Mesothelial cell of epicardium (in vitro differentiated cells): ENCODE measurements around the gene TSHZ1. TPM values are rescaled to one million over a fixed set of nuclear protein-coding genes. Genes with fewer than 3 reads are reported as not detected.

Experiments
- DNase-seq, 2 experiments: peaks; one replicate each; pipeline ENCODE4 v3.0.0; 2021; ENCODE audit warnings: low spot score in 2 of 2; ENCODE audit not compliant: unreplicated experiment in 2 of 2
- H3K27ac Mint-ChIP-seq: 2 replicates; pipeline ENCODE4 v1.8.0; 2021; ENCODE audit warnings: mixed read lengths
- H3K27me3 Mint-ChIP-seq: 2 replicates; pipeline ENCODE4 v1.8.0; 2021; ENCODE audit warnings: low read depth, mixed read lengths
- H3K36me3 Mint-ChIP-seq: 2 replicates; pipeline ENCODE4 v1.8.0; 2021; ENCODE audit warnings: mixed read lengths
- H3K4me1 Mint-ChIP-seq: 2 replicates; pipeline ENCODE4 v1.8.0; 2021; ENCODE audit warnings: mixed read lengths
- H3K4me3 Mint-ChIP-seq: 2 replicates; pipeline ENCODE4 v1.8.0; 2021; ENCODE audit warnings: mild to moderate bottlenecking, moderate library complexity, mixed read lengths
- H3K9me3 Mint-ChIP-seq: 2 replicates; pipeline ENCODE4 v1.8.0; 2021; ENCODE audit warnings: mixed read lengths
- CTCF ChIP-seq: fragments of 200-600 bp; sonication (generic); IDR thresholded peaks from one replicate; pipeline ENCODE4 v1.5.0; 2021; ENCODE audit warnings: antibody characterized with exemption; ENCODE audit not compliant: unreplicated experiment
- total RNA-seq: library from RNA; stranded (reverse); gene quantifications from 3 replicates; pipeline ENCODE4 v1.2.1, GENCODE V29; 2021

TSHZ1 gene
- total RNA-seq, 1 donor from 2014 or later: 48.6 TPM

- Mint-ChIP-seq H3K4me1 (no peaks in the 10 kb centered on the region), H3K27ac (no peak overlapping the region), H3K9me3 (no peaks in the 10 kb centered on the region), H3K36me3 (peaks cover 40% of the 10 kb centered on the region), H3K27me3 (no peaks in the 10 kb centered on the region), H3K4me3 (no peak overlapping the region)
- TF ChIP-seq CTCF: no peak
- no peak for DNase-seq
Observed at GRCh38 chr18:75290737-75291358, 80.3 kb downstream of the TSHZ1 start.

GRCh38 chr18:75291460-75291859 is 80.9 kb downstream of the TSHZ1 start:
- Mint-ChIP-seq H3K27ac (no peak overlapping the region), H3K4me3 (no peak overlapping the region), H3K4me1 (no peaks in the 10 kb centered on the region), H3K36me3 (peaks cover 33% of the 10 kb centered on the region), H3K9me3 (no peaks in the 10 kb centered on the region), H3K27me3 (no peaks in the 10 kb centered on the region)
- no peak for TF ChIP-seq CTCF
- no peak for DNase-seq

- TF ChIP-seq CTCF: no peak
- Mint-ChIP-seq H3K27ac (no peak overlapping the region), H3K27me3 (no peaks in the 10 kb centered on the region), H3K4me1 (no peaks in the 10 kb centered on the region), H3K9me3 (no peaks in the 10 kb centered on the region), H3K4me3 (no peak overlapping the region), H3K36me3 (peaks cover 13% of the 10 kb centered on the region)
- DNase-seq: no peak
Observed at GRCh38 chr18:75293591-75293990, 83.0 kb downstream of the TSHZ1 start.

- no peak for DNase-seq
- TF ChIP-seq CTCF: no peak
- peaks cover 4% of the 10 kb centered on the region for H3K9me3 Mint-ChIP-seq
- H3K4me3 Mint-ChIP-seq: no peak overlapping the region
- peaks cover 5% of the 10 kb centered on the region for H3K36me3 Mint-ChIP-seq
- H3K27me3 Mint-ChIP-seq: no peaks in the 10 kb centered on the region
- H3K27ac Mint-ChIP-seq: no peak overlapping the region
- H3K4me1 Mint-ChIP-seq: no peaks in the 10 kb centered on the region
Observed at GRCh38 chr18:75297731-75298130, 87.1 kb downstream of the TSHZ1 start.

GRCh38 chr18:75304678-75305557 is 94.3 kb downstream of the TSHZ1 start:
- no peak for TF ChIP-seq CTCF
- no peak for DNase-seq
- Mint-ChIP-seq H3K4me3 (no peak overlapping the region), H3K27me3 (no peaks in the 10 kb centered on the region), H3K36me3 (no peaks in the 10 kb centered on the region), H3K4me1 (no peaks in the 10 kb centered on the region), H3K9me3 (peaks cover 40% of the 10 kb centered on the region), H3K27ac (no peak overlapping the region)
